ENCODE data around the gene TM4SF20. TPM values are rescaled to one million over a fixed set of nuclear protein-coding genes. Genes with fewer than 3 reads are reported as not detected.

Gene TM4SF20
- total and polyA plus RNA-seq, 2 experiments from 2014 or later = not detected

- TF ChIP-seq REST (IDR thresholded peaks at IDR 0.05; ENCODE audit: unreplicated experiment) (no peak), NANOG (IDR thresholded peaks at IDR 0.05; ENCODE audit: borderline replicate concordance) (no peak), CTCF (conservative IDR thresholded peaks at IDR 0.05; ENCODE audit: low read depth in 2 of 2) (no peak), ETS1 (IDR thresholded peaks at IDR 0.05) (no peak), EZH2phosphoT487 (IDR thresholded peaks at IDR 0.05; ENCODE audit: unreplicated experiment) (no peak), ZNF114 (CRISPR knock-in tag; IDR thresholded peaks at IDR 0.05) (no peak), STAT1 (IDR thresholded peaks at IDR 0.05; ENCODE audit: unreplicated experiment) (no peak)
Measured at GRCh38 chr2:227344231-227344630, 34.9 kb downstream of the TM4SF20 start (continued).

- no peaks in the 10 kb centered on the region for H3K27me3 ChIP-seq (ENCODE audit: insufficient read depth)
- no peak overlapping the region for H3K4me3 ChIP-seq
- H3K9me2 ChIP-seq (ENCODE audit: insufficient read depth) = no peaks in the 10 kb centered on the region
- H3K27me3 Mint-ChIP-seq (ENCODE audit: insufficient read depth, low read depth, poor library complexity) = no peaks in the 10 kb centered on the region
- H2AFZ ChIP-seq = no peak overlapping the region
- H3K4me1 Mint-ChIP-seq = no peaks in the 10 kb centered on the region
- no peak overlapping the region for H3K4me3 Mint-ChIP-seq
- ATAC-seq (no peak), DNase-seq (ENCODE audit: low spot score) (no peak)
- no peak overlapping the region for H3K27ac Mint-ChIP-seq
- H3K9me3 Mint-ChIP-seq = no peaks in the 10 kb centered on the region
- H3K36me3 ChIP-seq (ENCODE audit: insufficient read depth) = no peaks in the 10 kb centered on the region; the same call in 1 of the 2 replicates
- no peak overlapping the region for H3K4me2 ChIP-seq
- peaks cover 8% of the 10 kb centered on the region; the same call in 1 of the 3 replicates for H3K36me3 Mint-ChIP-seq (ENCODE audit: low read depth)
- H3F3A ChIP-seq (replicated peaks; ENCODE audit: low read depth) = no peaks in the 10 kb centered on the region
- H3K4me1 ChIP-seq (ENCODE audit: insufficient read depth) = no peaks in the 10 kb centered on the region
- H3K79me2 ChIP-seq (replicated peaks; ENCODE audit: insufficient read depth) = no peaks in the 10 kb centered on the region
- no peak overlapping the region for H3K27ac ChIP-seq (ENCODE audit: low read depth)
- no peaks in the 10 kb centered on the region for H4K20me1 ChIP-seq (replicated peaks; ENCODE audit: insufficient read depth)
- TF ChIP-seq CREB1 (CRISPR knock-in tag; IDR thresholded peaks at IDR 0.05; ENCODE audit: low read depth) (no peak), CTCF (conservative IDR thresholded peaks at IDR 0.05; ENCODE audit: low read depth in 2 of 2) (no peak), EZH2 (IDR thresholded peaks at IDR 0.05; ENCODE audit: low read depth, unreplicated experiment) (no peak), EZH2phosphoT487 (IDR thresholded peaks at IDR 0.05; ENCODE audit: unreplicated experiment) (no peak), ETS1 (IDR thresholded peaks at IDR 0.05) (no peak), STAT1 (IDR thresholded peaks at IDR 0.05; ENCODE audit: unreplicated experiment) (no peak), ZNF114 (CRISPR knock-in tag; IDR thresholded peaks at IDR 0.05) (no peak), NANOG (IDR thresholded peaks at IDR 0.05; ENCODE audit: borderline replicate concordance) (no peak)
Measured at GRCh38 chr2:227341553-227341952, 37.6 kb downstream of the TM4SF20 start.
